Measurements from ENCODE around the gene KYNU. TPM values are rescaled to one million over a fixed set of nuclear protein-coding genes. Genes with fewer than 3 reads are reported as not detected.
A peak's percentile ranks its signal among the peaks of the same experiment; 100 is the strongest.
"Not testable (repeated sequence)": the region's sequence is repeated elsewhere in the genome, so short reads cannot be mapped to it uniquely, and the experiment has no call there.

The KYNU gene
- total RNA-seq, 6 donors from 2014 or later: 9.4 to 45.2 (median 15.6) TPM

DNA sequence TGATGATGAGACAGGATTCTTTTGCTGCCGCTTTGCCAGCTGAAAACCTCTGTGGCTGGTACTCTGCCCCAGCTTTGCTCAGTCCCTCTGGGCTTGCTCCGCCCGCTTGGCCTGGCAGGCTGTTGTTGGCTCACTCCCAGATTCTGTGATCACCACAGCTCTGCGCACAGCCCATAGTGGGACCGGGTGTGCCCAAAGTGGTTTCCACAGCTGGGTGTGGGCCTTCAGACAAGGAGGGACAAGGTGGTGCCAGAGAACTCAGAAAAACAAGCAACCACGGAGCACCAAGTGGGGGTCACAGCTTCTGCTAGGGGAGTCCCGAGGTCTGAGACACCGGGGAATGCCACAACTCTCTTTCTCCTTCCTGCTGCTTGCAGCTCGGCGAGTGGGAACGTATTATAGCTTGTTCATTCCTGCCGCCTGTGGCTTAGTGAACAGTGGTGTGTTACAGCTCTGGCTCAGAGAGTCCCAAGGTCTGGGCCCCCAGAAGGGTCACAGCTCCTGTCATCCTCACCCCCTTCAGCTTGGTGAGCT lies 9.2 kb upstream of the KYNU start:
- Histone ChIP-seq H3K36me3 (no peaks in the 10 kb centered on the region), H3K4me1 (peaks cover 0 to 19% (median 0%) of the 10 kb centered on the region in 4 donors), H3K27me3 (no peaks in the 10 kb centered on the region), H3K9me3 (no peaks in the 10 kb centered on the region), H3K27ac (peak overlapping the region in 3 of 4 donors; percentile 62), H3K4me3 (no peak overlapping the region)
- 47 to 51% methylated on average over 10 to 12 of the region's 12 CpGs for WGBS, 2 donors
- peak; percentile 91 to 92 for ATAC-seq (ENCODE audit: low FRiP score in 2 of 2)
- TF ChIP-seq POLR2AphosphoS5 (IDR thresholded peaks at IDR 0.05): peak in 1 of 2 donors; percentile 44
- TF ChIP-seq POLR2A (IDR thresholded peaks at IDR 0.05): peak in 1 of 4 donors; percentile 71
- no peak for TF ChIP-seq EP300 (IDR thresholded peaks at IDR 0.05)
- peak; percentile 67 to 82 for DNase-seq

DNA sequence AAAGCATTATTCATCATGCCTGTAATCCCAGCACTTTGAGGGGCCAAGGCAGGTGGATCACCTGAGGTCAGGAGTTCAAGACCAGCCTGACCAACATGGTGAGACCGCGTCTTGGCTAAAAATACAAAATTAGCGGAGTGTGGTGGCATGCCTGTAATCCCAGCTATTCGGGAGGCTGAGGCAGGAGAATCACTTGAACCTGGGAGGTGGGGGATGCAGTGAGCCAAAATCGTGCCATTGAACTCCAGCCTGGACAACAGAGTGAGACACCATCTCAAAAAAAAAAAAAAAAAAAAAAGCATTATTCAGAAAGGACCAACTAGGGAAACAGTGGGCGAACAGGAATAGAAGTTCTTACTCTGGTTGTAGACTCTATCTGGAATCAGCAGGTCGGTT lies 8.4 kb upstream of the KYNU start:
- peak overlapping the region in 2 of 4 donors; percentile 62 for H3K27ac ChIP-seq
- DNase-seq; H3K27me3 ChIP-seq; H3K9me3 ChIP-seq; ATAC-seq (ENCODE audit: low FRiP score in 2 of 2); H3K36me3 ChIP-seq; H3K4me3 ChIP-seq: not testable (repeated sequence)
- peaks cover 0 to 25% (median 2%) of the 10 kb centered on the region in 4 donors for H3K4me1 ChIP-seq
- WGBS, 2 donors: 90 to 97% methylated on average over 7 of the region's 7 CpGs

DNA sequence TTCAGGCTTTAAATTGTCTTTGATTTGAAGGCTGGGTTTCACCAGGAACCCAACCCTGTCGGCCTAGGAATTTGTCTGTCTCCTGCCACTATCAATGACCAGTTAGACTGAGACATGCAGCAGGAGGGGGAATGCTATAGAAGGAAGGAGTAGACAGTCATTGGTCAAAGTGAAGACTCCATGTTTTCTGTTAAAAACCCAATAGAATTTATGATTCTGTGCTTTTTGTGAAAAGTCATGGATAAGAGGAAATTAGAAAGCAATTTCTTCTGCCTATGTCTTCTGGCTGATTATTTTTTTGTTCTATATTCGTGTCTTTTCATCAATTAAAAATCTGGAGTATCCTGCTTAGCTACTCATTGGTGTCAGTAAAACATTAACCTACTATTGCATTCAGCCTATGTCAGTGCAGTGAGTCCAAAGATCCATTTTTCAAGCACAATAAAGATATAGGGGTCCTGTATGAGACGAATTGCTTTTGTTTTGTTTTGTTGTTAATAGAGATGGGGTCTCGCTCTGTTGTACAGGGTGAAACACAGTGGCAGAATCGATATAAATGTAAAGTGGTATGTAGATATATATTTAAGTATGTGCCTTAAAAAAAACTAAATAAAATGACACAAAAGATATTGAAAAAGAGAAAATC lies 7.9 kb upstream of the KYNU start:
- Histone ChIP-seq H3K4me3 (no peak overlapping the region), H3K27me3 (no peaks in the 10 kb centered on the region), H3K36me3 (no peaks in the 10 kb centered on the region), H3K9me3 (no peaks in the 10 kb centered on the region), H3K4me1 (peaks cover 0 to 27% (median 4%) of the 10 kb centered on the region in 4 donors), H3K27ac (no peak overlapping the region)
- 90% methylated on average over 5 of the region's 5 CpGs for WGBS, 2 donors
- DNase-seq (no peak), ATAC-seq (ENCODE audit: low FRiP score in 2 of 2) (no peak)
- TF ChIP-seq, protein P1, sequence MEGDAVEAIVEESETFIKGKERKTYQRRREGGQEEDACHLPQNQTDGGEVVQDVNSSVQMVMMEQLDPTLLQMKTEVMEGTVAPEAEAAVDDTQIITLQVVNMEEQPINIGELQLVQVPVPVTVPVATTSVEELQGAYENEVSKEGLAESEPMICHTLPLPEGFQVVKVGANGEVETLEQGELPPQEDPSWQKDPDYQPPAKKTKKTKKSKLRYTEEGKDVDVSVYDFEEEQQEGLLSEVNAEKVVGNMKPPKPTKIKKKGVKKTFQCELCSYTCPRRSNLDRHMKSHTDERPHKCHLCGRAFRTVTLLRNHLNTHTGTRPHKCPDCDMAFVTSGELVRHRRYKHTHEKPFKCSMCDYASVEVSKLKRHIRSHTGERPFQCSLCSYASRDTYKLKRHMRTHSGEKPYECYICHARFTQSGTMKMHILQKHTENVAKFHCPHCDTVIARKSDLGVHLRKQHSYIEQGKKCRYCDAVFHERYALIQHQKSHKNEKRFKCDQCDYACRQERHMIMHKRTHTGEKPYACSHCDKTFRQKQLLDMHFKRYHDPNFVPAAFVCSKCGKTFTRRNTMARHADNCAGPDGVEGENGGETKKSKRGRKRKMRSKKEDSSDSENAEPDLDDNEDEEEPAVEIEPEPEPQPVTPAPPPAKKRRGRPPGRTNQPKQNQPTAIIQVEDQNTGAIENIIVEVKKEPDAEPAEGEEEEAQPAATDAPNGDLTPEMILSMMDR (IDR thresholded peaks at IDR 0.05): no peak
- TF ChIP-seq POLR2AphosphoS5 (IDR thresholded peaks at IDR 0.05) (no peak), POLR2A (IDR thresholded peaks at IDR 0.05) (no peak)

DNA sequence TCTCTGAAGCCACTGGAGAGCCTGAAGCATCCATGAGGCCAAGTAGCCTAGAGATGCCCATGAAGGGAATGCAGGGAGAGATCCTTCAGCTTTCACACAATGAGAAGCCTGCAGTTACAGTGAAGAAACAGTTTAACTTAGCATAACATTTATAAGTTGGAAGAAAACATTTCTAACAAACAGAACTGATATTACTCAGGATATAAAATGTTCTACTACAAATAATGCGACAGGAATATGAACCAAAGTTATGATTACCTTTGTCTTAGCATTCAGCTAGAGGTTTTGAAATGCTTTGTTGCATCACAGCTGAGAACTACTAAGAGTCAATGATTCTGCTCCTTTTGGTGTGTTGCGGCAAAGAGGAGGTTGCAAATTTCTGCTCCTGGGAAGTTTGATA lies 6.9 kb upstream of the KYNU start:
- Histone ChIP-seq H3K27me3 (no peaks in the 10 kb centered on the region), H3K36me3 (no peaks in the 10 kb centered on the region), H3K27ac (no peak overlapping the region), H3K4me3 (no peak overlapping the region), H3K4me1 (peaks cover 3 to 27% (median 6%) of the 10 kb centered on the region in 4 donors), H3K9me3 (no peaks in the 10 kb centered on the region)
- DNase-seq (no peak), ATAC-seq (ENCODE audit: low FRiP score in 2 of 2) (no peak)
- TF ChIP-seq POLR2A (IDR thresholded peaks at IDR 0.05) (no peak), POLR2AphosphoS5 (IDR thresholded peaks at IDR 0.05) (peak in 1 of 2 donors; percentile 21)
- 74 to 79% methylated on average over 2 of the region's 2 CpGs for WGBS, 2 donors

DNA sequence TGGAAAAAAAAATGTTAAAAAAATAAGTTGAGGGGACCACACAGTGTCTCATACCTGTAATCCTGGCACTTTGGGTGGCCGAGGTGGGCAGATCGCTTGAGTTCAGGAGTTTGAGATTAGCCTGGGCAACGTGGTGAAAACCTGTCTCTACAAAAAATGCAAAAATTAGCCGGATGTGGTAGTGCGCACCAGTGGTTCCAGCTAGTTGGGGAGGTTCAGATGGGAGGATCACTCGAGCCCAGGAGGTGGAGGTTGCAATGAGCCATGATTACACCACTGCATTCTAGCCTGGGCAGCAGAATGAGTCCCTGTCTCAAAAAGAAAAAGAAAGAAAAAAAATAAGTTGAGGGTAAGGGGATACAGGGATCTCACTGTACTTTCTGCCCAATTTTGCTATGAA lies 6.1 kb upstream of the KYNU start:
- no peaks in the 10 kb centered on the region for H3K9me3 ChIP-seq
- WGBS, 2 donors: 92% methylated on average over 6 of the region's 6 CpGs
- TF ChIP-seq POLR2AphosphoS5 (IDR thresholded peaks at IDR 0.05): no peak
- no peak for TF ChIP-seq EP300 (IDR thresholded peaks at IDR 0.05)
- TF ChIP-seq, protein P1 (IDR thresholded peaks at IDR 0.05): no peak
- no peak for TF ChIP-seq POLR2A (IDR thresholded peaks at IDR 0.05)
- H3K4me1 ChIP-seq: peaks cover 3 to 24% (median 6%) of the 10 kb centered on the region in 4 donors
- no peak overlapping the region for H3K4me3 ChIP-seq
- no peaks in the 10 kb centered on the region for H3K36me3 ChIP-seq
- no peak for ATAC-seq (ENCODE audit: low FRiP score in 2 of 2)
- no peak overlapping the region for H3K27ac ChIP-seq
- H3K27me3 ChIP-seq: no peaks in the 10 kb centered on the region
- DNase-seq: no peak

DNA sequence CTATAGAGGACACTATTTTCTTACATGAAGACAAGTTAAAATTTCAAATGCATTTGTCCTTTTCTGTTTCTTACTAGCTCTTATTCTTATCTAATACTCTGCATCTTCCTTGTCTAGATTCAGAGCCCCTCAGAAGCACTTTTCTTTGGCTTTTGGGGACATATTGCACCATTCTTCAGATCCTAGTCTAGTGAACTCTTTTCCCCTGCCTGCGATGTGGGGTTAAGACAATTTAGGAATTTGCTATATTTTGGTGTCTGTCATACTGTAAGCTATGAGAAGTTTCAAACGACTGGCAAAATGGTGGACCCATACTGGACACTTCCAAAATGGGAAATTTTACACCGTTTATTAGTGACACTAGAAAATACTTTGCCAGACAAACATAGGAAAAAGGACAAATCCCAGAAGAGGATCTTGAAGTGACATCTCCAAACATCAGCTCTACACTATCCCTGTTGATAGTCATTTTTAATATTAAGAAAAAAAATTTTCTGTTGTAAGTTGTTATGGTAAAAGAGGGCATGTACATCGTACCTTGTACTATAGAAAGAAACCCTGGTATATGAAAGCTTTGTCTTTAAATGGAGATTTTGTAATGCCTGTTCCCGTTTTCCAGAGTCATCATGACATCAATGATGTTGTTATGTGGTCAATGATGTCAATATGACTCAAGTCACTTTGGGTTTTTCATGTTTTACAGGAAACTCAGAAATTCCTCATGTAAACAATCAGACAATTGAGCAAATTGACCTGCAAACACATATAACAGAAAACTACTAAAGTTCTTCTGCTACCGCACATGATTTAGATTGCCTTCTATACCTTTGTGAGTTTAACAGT lies 4.4 kb upstream of the KYNU start:
- H3K4me3 ChIP-seq: no peak overlapping the region
- no peaks in the 10 kb centered on the region for H3K9me3 ChIP-seq
- H3K27me3 ChIP-seq: no peaks in the 10 kb centered on the region
- WGBS, 2 donors: 84 to 85% methylated on average over 6 of the region's 6 CpGs
- peak in 1 of 2 donors; percentile 58 for ATAC-seq (ENCODE audit: low FRiP score in 2 of 2)
- H3K27ac ChIP-seq: peak overlapping the region; percentile 73 to 77 (median 74)
- H3K4me1 ChIP-seq: peaks cover 3 to 15% (median 6%) of the 10 kb centered on the region in 4 donors
- DNase-seq: no peak
- TF ChIP-seq EP300 (IDR thresholded peaks at IDR 0.05): peak; percentile 79 to 93 (median 90)
- TF ChIP-seq POLR2AphosphoS5 (IDR thresholded peaks at IDR 0.05): peak in 1 of 2 donors; percentile 61
- TF ChIP-seq, protein P1 (IDR thresholded peaks at IDR 0.05): no peak
- TF ChIP-seq POLR2A (IDR thresholded peaks at IDR 0.05): no peak
- H3K36me3 ChIP-seq: no peaks in the 10 kb centered on the region
